ENCODE measurements around the gene H6PD.

Gene H6PD

GRCh38 chr1:9316512-9316911, 81.9 kb downstream of the H6PD start:
- DNase-seq (ENCODE audit: low read depth in 2 of 2), result no peak

GRCh38 chr1:9317072-9317471, 82.5 kb downstream of the H6PD start:
- no peak for DNase-seq (ENCODE audit: low read depth in 2 of 2)

- DNase-seq (ENCODE audit: low read depth in 2 of 2), result no peak
Observed at GRCh38 chr1:9317591-9318417, 83.2 kb downstream of the H6PD start.

- DNase-seq (ENCODE audit: low read depth in 2 of 2), result no peak
Observed at GRCh38 chr1:9319208-9319788, 84.7 kb downstream of the H6PD start.

- no peak for DNase-seq (ENCODE audit: low read depth in 2 of 2)
Observed at GRCh38 chr1:9319789-9320519, 85.4 kb downstream of the H6PD start.

All from stimulated activated CD4-positive, alpha-beta T cell treated with anti-CD3 and anti-CD28 coated beads, Interleukin-4, amount 100 ng/mL, for 48 hours (primary cell).